Spleen (tissue), 7 donors: ENCODE measurements around the gene ASB1.

ENCODE experiments used
- POLR2A ChIP-seq, 3 donors: fragments of 450-650 bp; IDR thresholded peaks; one replicate each; pipeline ENCODE4 v1.5.1; 2017; ENCODE audit warnings: antibody characterized with exemption in 3 of 3, mild to moderate bottlenecking in 1 of 3
- POLR2AphosphoS5 ChIP-seq, 3 donors: sonication (generic); formaldehyde crosslinking; IDR thresholded peaks; one replicate each; pipeline ENCODE4 v1.5.1; 2017; ENCODE audit warnings: antibody characterized with exemption in 3 of 3
- TF ChIP-seq, protein P1 (sequence below), 11 experiments: fragments of 200-600 bp in 7 of 11; fragments of 450-650 bp in 4 of 11; sonication (generic) in 4 of 11; IDR thresholded peaks in 8 of 11; conservative IDR thresholded peaks in 3 of 11; 1 replicate in 7 of 11; 2 replicates in 4 of 11; pipeline versions ENCODE4 v1.4.0 to v1.8.0; 2016 to 2021; ENCODE audit warnings: antibody characterized with exemption in 11 of 11, inconsistent platforms in 4 of 11, mild to moderate bottlenecking in 1 of 11
- donor health status: DM: no; HTN: no; CAD: no; lungs with moderate emphysema.
- donor health status: DM: no; HTN: no; CAD: no.
- donor health status: DM: no; HTN: no; CAD: no.

DNA sequence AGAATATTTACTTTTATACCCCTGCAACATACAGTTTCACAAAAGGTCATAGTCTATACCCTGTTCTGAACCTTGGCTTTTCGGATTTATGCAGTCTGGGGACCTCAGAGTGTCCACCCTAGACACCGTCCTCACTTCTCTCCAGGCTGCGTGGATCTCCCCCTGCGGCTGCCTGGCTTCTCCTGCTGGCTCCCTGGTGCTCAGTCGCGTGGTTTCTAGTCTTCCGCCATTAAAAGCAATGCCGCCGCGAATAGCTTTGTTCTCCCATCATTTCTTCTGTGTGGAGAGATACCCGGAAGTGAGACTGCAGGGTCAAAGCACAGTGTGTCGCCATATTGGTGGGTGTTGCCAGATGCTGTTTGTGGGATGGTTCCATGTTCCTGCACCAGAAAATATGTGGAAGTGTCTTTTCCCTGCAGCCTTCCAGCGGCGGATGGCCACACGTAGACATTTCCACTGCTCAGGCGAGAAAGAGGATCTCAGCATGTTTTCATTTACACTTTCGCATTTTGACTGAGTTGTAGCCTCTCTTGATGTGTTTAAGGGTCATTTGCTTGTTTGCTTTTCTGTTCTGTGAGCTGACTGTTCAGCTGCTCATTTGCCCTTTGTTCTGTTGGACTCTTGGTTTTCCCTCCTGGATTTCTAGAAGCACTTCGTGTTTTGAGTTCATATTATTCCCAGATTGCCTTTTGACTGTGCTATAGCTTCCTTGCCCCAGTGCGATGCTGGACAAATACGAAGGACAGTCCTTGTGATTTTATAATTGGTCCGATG, 22.9 kb upstream of the ASB1 start:
- no peak for TF ChIP-seq POLR2A (IDR thresholded peaks at IDR 0.05)
- TF ChIP-seq, protein P1, sequence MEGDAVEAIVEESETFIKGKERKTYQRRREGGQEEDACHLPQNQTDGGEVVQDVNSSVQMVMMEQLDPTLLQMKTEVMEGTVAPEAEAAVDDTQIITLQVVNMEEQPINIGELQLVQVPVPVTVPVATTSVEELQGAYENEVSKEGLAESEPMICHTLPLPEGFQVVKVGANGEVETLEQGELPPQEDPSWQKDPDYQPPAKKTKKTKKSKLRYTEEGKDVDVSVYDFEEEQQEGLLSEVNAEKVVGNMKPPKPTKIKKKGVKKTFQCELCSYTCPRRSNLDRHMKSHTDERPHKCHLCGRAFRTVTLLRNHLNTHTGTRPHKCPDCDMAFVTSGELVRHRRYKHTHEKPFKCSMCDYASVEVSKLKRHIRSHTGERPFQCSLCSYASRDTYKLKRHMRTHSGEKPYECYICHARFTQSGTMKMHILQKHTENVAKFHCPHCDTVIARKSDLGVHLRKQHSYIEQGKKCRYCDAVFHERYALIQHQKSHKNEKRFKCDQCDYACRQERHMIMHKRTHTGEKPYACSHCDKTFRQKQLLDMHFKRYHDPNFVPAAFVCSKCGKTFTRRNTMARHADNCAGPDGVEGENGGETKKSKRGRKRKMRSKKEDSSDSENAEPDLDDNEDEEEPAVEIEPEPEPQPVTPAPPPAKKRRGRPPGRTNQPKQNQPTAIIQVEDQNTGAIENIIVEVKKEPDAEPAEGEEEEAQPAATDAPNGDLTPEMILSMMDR (IDR thresholded peaks at IDR 0.05 in 8 of 11, conservative IDR thresholded peaks at IDR 0.05 in 3 of 11), result no peak
- no peak for TF ChIP-seq POLR2AphosphoS5 (IDR thresholded peaks at IDR 0.05)
